Gastroesophageal sphincter (tissue), 4 donors: ENCODE measurements around the gene DDHD1. TPM values are rescaled to one million over a fixed set of nuclear protein-coding genes. Genes with fewer than 3 reads are reported as not detected.
A peak's percentile ranks its signal among the peaks of the same experiment; 100 is the strongest.

ENCODE experiments used
- ATAC-seq: fragments of 150-250 bp; one replicate; pipeline ENCODE4 v1.9.1; 2016; ENCODE audit warnings: mild to moderate bottlenecking, moderate library complexity
- H3K27ac ChIP-seq, 4 donors: fragments of 200-600 bp; sonication (generic) in 3 of 4; 1 replicate in 3 of 4; 2 replicates in 1 of 4; pipeline ENCODE4 v1.5.1; 2016 to 2019
- H3K27me3 ChIP-seq: fragments of 200-600 bp; sonication (generic); one replicate; pipeline ENCODE4 v1.5.1; 2019
- H3K36me3 ChIP-seq, 2 donors: fragments of 200-600 bp; sonication (generic); one replicate each; pipeline ENCODE4 v1.5.1; 2019; ENCODE audit warnings: control low read depth in 1 of 2
- H3K4me1 ChIP-seq, 3 donors: fragments of 200-600 bp; sonication (generic); 1 replicate in 2 of 3; 2 replicates in 1 of 3; pipeline ENCODE4 v1.5.1; 2016 to 2019; ENCODE audit warnings: control low read depth in 2 of 3
- H3K4me3 ChIP-seq, 2 donors: fragments of 200-600 bp; sonication (generic); one replicate each; pipeline ENCODE4 v1.5.1; 2019; ENCODE audit warnings: mild to moderate bottlenecking in 1 of 2, moderate library complexity in 1 of 2
- H3K9me3 ChIP-seq, 3 donors: fragments of 200-600 bp; sonication (generic); one replicate each; pipeline ENCODE4 v1.5.1; 2017 to 2019; ENCODE audit warnings: control low read depth in 2 of 3
- EP300 ChIP-seq: sonication (generic); formaldehyde crosslinking; IDR thresholded peaks from one replicate; pipeline ENCODE4 v1.6.1; 2017; ENCODE audit warnings: antibody characterized with exemption, mild to moderate bottlenecking
- POLR2A ChIP-seq, 2 donors: fragments of 450-650 bp; IDR thresholded peaks; one replicate each; pipeline ENCODE4 v1.6.1; 2017; ENCODE audit warnings: antibody characterized with exemption in 2 of 2, mild to moderate bottlenecking in 2 of 2, moderate library complexity in 1 of 2
- POLR2AphosphoS5 ChIP-seq: sonication (generic); formaldehyde crosslinking; IDR thresholded peaks from one replicate; pipeline ENCODE4 v1.6.1; 2017; ENCODE audit warnings: antibody characterized with exemption
- WGBS, 2 donors: methylation state at CpG; one replicate each; pipeline ENCODE4 v1.1.5; 2018; ENCODE audit warnings: low coverage in 1 of 2; 5-methylcytosine and 5-hydroxymethylcytosine counted together
- total RNA-seq, 4 donors: library from RNA; depleted of rRNA; stranded (reverse); fragments of >200 nt; gene quantifications; one replicate each; pipeline ENCODE4 v1.1.0, GENCODE V29; 2016
- TF ChIP-seq, protein P1 (sequence below), 4 experiments: fragments of 200-600 bp in 2 of 4; fragments of 450-650 bp in 2 of 4; sonication (generic) in 1 of 4; IDR thresholded peaks; one replicate each; pipeline ENCODE4 v1.5.1; 2017 to 2019; ENCODE audit warnings: antibody characterized with exemption in 4 of 4, mild to moderate bottlenecking in 2 of 4, moderate library complexity in 2 of 4

Gene DDHD1
- total RNA-seq, 4 donors from 2014 or later, result 15.4 to 36.4 (median 20.7) TPM

DNA sequence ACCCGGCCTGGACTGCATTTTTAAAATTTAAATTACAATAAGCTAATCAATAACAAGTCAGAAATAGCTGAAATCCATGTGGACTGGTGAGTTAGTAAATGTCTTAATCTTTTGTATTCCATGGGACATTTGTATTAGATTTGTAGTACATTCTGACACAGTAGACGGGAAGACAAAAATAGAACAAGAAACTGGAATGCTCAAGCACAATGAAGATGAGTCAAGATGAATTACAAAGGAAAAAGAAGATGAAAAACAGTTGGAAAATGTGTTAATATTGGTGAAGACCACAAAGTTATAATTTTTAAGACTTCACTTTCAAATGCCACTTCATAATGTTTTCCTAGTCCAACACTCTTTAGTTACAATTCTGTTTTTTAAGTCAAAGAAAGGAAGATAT is 104.5 kb downstream of the DDHD1 start:
- 73 to 77% methylated on average over 2 of the region's 2 CpGs for WGBS, 2 donors
- Histone ChIP-seq H3K9me3 (no peaks in the 10 kb centered on the region), H3K36me3 (peaks cover 0 to 12% of the 10 kb centered on the region in 2 donors), H3K27me3 (no peaks in the 10 kb centered on the region), H3K4me3 (no peak overlapping the region), H3K27ac (peak overlapping the region in 1 of 4 donors; percentile 52), H3K4me1 (peaks cover 0 to 7% (median 0%) of the 10 kb centered on the region in 3 donors)
- ATAC-seq, result no peak
- no peak for TF ChIP-seq POLR2AphosphoS5
- TF ChIP-seq EP300, result no peak
- TF ChIP-seq, protein P1, sequence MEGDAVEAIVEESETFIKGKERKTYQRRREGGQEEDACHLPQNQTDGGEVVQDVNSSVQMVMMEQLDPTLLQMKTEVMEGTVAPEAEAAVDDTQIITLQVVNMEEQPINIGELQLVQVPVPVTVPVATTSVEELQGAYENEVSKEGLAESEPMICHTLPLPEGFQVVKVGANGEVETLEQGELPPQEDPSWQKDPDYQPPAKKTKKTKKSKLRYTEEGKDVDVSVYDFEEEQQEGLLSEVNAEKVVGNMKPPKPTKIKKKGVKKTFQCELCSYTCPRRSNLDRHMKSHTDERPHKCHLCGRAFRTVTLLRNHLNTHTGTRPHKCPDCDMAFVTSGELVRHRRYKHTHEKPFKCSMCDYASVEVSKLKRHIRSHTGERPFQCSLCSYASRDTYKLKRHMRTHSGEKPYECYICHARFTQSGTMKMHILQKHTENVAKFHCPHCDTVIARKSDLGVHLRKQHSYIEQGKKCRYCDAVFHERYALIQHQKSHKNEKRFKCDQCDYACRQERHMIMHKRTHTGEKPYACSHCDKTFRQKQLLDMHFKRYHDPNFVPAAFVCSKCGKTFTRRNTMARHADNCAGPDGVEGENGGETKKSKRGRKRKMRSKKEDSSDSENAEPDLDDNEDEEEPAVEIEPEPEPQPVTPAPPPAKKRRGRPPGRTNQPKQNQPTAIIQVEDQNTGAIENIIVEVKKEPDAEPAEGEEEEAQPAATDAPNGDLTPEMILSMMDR (IDR thresholded peaks at IDR 0.05), result no peak
- TF ChIP-seq POLR2A (IDR thresholded peaks at IDR 0.05), result no peak

DNA sequence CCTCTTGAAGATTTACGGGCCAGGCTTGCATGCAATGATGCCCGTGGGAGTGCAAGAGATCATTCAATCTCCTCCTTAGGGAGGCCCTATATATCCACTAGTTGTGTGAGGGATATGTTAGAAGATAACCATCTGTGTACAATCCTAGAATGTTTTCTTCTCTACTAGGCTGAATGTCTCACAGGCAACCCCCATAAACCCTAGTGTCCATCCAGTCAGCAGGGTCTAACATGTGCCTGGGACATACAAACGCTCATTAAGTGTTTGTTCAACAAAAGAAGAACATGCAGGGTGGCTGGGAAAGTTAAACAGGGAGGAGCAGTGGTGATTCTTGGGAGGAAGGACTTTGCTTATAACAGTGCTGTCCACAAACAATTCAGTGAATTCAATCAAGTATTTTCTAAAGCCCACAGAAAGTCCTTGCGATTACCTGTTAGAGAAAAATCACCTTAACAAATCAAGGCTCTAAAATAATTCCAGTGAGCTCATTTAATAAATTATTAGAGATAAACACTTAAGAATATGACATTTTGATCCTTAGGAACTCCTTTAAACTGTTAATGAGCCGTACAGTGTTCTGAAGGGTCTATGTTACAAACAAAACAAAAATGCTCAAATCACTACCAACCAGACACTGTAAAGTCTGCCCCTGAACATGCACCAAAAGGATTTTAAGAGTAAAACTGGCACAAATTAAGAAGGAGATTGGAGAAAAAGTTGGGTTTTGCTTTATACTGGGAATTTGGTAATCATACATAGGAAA is 105.6 kb downstream of the DDHD1 start:
- Histone ChIP-seq H3K4me3 (no peak overlapping the region), H3K27ac (no peak overlapping the region), H3K36me3 (peaks cover 0 to 12% of the 10 kb centered on the region in 2 donors), H3K9me3 (no peaks in the 10 kb centered on the region), H3K27me3 (no peaks in the 10 kb centered on the region), H3K4me1 (peaks cover 4 to 18% (median 7%) of the 10 kb centered on the region in 3 donors)
- WGBS, 2 donors, result 92 to 93% methylated on average over 5 of the region's 5 CpGs
- ATAC-seq, result no peak
- TF ChIP-seq, protein P1 (IDR thresholded peaks at IDR 0.05), result no peak
- TF ChIP-seq POLR2AphosphoS5, result no peak
- no peak for TF ChIP-seq EP300
- no peak for TF ChIP-seq POLR2A (IDR thresholded peaks at IDR 0.05)

DNA sequence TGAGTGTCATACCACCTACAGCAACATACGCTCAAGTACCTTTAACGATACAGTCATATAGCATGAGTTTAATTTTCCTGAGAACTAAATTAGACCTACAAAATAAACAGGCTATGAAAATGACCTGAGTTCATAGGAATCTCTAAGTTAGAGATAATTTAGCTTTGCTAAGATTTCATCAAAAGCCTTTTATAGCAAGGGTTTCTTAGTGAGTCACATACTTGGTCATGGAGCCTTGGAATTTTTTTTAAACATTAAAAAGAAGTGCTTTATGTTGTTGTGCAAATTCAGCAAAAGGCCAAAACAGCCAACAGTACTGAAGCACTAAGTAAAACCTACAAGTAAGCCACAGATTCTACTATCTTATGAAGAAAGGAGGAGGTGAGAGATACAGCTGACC is 108.6 kb downstream of the DDHD1 start:
- Histone ChIP-seq H3K27ac (no peak overlapping the region), H3K4me1 (peaks cover 4 to 47% (median 12%) of the 10 kb centered on the region in 3 donors), H3K4me3 (no peak overlapping the region), H3K36me3 (peaks cover 0 to 1% of the 10 kb centered on the region in 2 donors), H3K27me3 (no peaks in the 10 kb centered on the region), H3K9me3 (no peaks in the 10 kb centered on the region)
- no peak for ATAC-seq
- TF ChIP-seq POLR2A (IDR thresholded peaks at IDR 0.05) (no peak), POLR2AphosphoS5 (no peak), EP300 (no peak)
- TF ChIP-seq, protein P1 (IDR thresholded peaks at IDR 0.05), result no peak
- WGBS, 2 donors, result 57 to 90% methylated on average over 2 of the region's 2 CpGs

DNA sequence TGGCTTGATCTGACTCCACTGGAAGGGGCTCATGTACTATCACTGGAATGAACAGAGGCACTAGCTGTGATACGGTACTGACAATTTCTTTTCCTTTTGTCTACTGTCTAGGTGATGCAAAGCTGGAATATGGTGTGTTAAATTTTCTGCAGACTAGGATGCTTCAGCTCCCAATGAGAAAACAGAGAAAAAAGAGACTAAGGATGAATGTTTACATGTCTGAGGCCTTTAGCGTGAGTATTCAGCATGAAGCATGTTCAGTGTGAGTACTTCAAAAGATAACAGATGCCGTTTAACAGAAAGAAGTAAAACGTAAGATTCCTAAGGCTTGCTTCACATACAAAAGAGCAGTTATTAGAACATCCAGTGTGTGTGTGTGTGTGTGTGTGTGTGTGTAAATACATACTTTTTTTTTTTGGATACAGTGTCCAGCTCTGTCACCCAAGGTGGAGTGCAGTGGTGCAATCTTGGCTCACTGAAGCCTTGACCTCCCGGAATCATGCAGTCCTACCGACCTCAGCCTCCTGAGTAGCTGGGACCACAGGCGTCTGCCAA is 110.0 kb downstream of the DDHD1 start:
- ATAC-seq, result peak; percentile 63
- peaks cover 0 to 10% of the 10 kb centered on the region in 2 donors for H3K36me3 ChIP-seq
- no peaks in the 10 kb centered on the region for H3K27me3 ChIP-seq
- TF ChIP-seq, protein P1 (IDR thresholded peaks at IDR 0.05), result no peak
- TF ChIP-seq POLR2A (IDR thresholded peaks at IDR 0.05) (no peak), EP300 (no peak), POLR2AphosphoS5 (no peak)
- no peaks in the 10 kb centered on the region for H3K9me3 ChIP-seq
- H3K4me3 ChIP-seq, result peak overlapping the region in 1 of 2 donors; percentile 15
- peaks cover 4 to 52% (median 12%) of the 10 kb centered on the region in 3 donors for H3K4me1 ChIP-seq
- 6 to 34% methylated on average over 4 to 7 of the region's 7 CpGs for WGBS, 2 donors
- peak overlapping the region; percentile 66 to 76 (median 70) for H3K27ac ChIP-seq
